ENCODE data around the gene FNDC10.
"Not testable (repeated sequence)": the region's sequence is repeated elsewhere in the genome, so short reads cannot be mapped to it uniquely, and the experiment has no call there.

The FNDC10 gene

GRCh38 chr1:1598051-1598719, 1.8 kb downstream of the FNDC10 start:
- DNase-seq = no peak

- DNase-seq = peak; percentile 67
Observed at GRCh38 chr1:1597275-1597930, 2.5 kb downstream of the FNDC10 start.

GRCh38 chr1:1596493-1597274, 3.3 kb downstream of the FNDC10 start:
- DNase-seq = no peak

- DNase-seq = not testable (repeated sequence)
Observed at GRCh38 chr1:1595341-1595740, 4.6 kb downstream of the FNDC10 start.

- no peak for DNase-seq
Observed at GRCh38 chr1:1594602-1595260, 5.2 kb downstream of the FNDC10 start.

GRCh38 chr1:1593834-1594601, 5.9 kb downstream of the FNDC10 start:
- DNase-seq = no peak

GRCh38 chr1:1591452-1591851, 8.5 kb downstream of the FNDC10 start:
- no peak for DNase-seq

- no peak for DNase-seq
Observed at GRCh38 chr1:1583347-1584010, 16.5 kb downstream of the FNDC10 start.

GRCh38 chr1:1582585-1583346, 17.2 kb downstream of the FNDC10 start:
- DNase-seq = no peak

- DNase-seq = no peak
Observed at GRCh38 chr1:1578371-1578940, 21.5 kb downstream of the FNDC10 start.

GRCh38 chr1:1577367-1578011, 22.4 kb downstream of the FNDC10 start:
- DNase-seq = no peak

- peak; percentile 97 for DNase-seq
Observed at GRCh38 chr1:1574721-1575537, 25.0 kb downstream of the FNDC10 start, which contains the start of gene SSU72. SSU72 (minus strand) TSS chr1:1574863; CDS start chr1:1574557, 306 bp downstream.

- peak; percentile 79 for DNase-seq
Observed at GRCh38 chr1:1573843-1574720, 25.9 kb downstream of the FNDC10 start.

GRCh38 chr1:1569341-1569740, 30.6 kb downstream of the FNDC10 start:
- no peak for DNase-seq

GRCh38 chr1:1567891-1568291, 32.0 kb downstream of the FNDC10 start:
- no peak for DNase-seq

- no peak for DNase-seq
Observed at GRCh38 chr1:1567152-1567875, 32.6 kb downstream of the FNDC10 start.

GRCh38 chr1:1565340-1565739, 34.6 kb downstream of the FNDC10 start:
- no peak for DNase-seq
